GM12872 (cell line): ENCODE data around the gene PHC2.

Source experiments
- CTCF ChIP-seq: IDR thresholded peaks from 3 replicates; pipeline ENCODE4 v1.5.1; 2011; ENCODE audit warnings: low read depth, mild to moderate bottlenecking, low read length, moderate library complexity; ENCODE audit not compliant: insufficient read depth

Gene PHC2

GRCh38 chr1:33277488-33278084 is 153.3 kb downstream of the PHC2 start:
- no peak for TF ChIP-seq CTCF

- no peak for TF ChIP-seq CTCF
Observed at GRCh38 chr1:33276573-33277298, 154.2 kb downstream of the PHC2 start.

GRCh38 chr1:33275706-33276572 is 155.0 kb downstream of the PHC2 start:
- no peak for TF ChIP-seq CTCF

- TF ChIP-seq CTCF, result no peak
Observed at GRCh38 chr1:33275195-33275594, 155.7 kb downstream of the PHC2 start.

GRCh38 chr1:33274446-33274845 is 156.4 kb downstream of the PHC2 start:
- no peak for TF ChIP-seq CTCF

GRCh38 chr1:33273961-33274371 is 156.9 kb downstream of the PHC2 start:
- TF ChIP-seq CTCF, result no peak
